Vagina (tissue), 2 donors: ENCODE measurements around the gene ADAMTS16.

ENCODE experiments used
- CTCF ChIP-seq, 3 experiments: fragments of 450-650 bp in 2 of 3; fragments of 200-600 bp in 1 of 3; sonication (generic) in 1 of 3; IDR thresholded peaks; one replicate each; pipeline ENCODE4 v1.5.1; 2017 to 2019; ENCODE audit warnings: antibody characterized with exemption in 3 of 3, mild to moderate bottlenecking in 2 of 3, moderate library complexity in 2 of 3
- POLR2A ChIP-seq, 2 donors: fragments of 450-650 bp; IDR thresholded peaks; one replicate each; pipeline ENCODE4 v1.6.1; 2017; ENCODE audit warnings: antibody characterized with exemption in 2 of 2, mild to moderate bottlenecking in 2 of 2, moderate library complexity in 2 of 2
- POLR2AphosphoS5 ChIP-seq, 2 donors: sonication (generic); formaldehyde crosslinking; IDR thresholded peaks; one replicate each; pipeline ENCODE4 v1.9.0; 2017; ENCODE audit warnings: antibody characterized with exemption in 2 of 2, mild to moderate bottlenecking in 2 of 2, low read depth in 1 of 2; ENCODE audit not compliant: insufficient read depth in 1 of 2

- TF ChIP-seq POLR2AphosphoS5 (IDR thresholded peaks at IDR 0.05; ENCODE audit: insufficient read depth in 1 of 2, low read depth in 1 of 2) (no peak), POLR2A (IDR thresholded peaks at IDR 0.05) (no peak), CTCF (IDR thresholded peaks at IDR 0.05) (no peak)
Observed at GRCh38 chr5:5179079-5179478, 38.9 kb downstream of the ADAMTS16 start.
